NCI-H1694 (cell line): ENCODE results near the gene BOK.
A peak's percentile ranks its signal among the peaks of the same experiment; 100 is the strongest.

ENCODE experiments used
- DNase-seq: peaks from one replicate; lab custom pipeline; 2025; lab: John Stamatoyannopoulos, UW

The BOK gene

DNA sequence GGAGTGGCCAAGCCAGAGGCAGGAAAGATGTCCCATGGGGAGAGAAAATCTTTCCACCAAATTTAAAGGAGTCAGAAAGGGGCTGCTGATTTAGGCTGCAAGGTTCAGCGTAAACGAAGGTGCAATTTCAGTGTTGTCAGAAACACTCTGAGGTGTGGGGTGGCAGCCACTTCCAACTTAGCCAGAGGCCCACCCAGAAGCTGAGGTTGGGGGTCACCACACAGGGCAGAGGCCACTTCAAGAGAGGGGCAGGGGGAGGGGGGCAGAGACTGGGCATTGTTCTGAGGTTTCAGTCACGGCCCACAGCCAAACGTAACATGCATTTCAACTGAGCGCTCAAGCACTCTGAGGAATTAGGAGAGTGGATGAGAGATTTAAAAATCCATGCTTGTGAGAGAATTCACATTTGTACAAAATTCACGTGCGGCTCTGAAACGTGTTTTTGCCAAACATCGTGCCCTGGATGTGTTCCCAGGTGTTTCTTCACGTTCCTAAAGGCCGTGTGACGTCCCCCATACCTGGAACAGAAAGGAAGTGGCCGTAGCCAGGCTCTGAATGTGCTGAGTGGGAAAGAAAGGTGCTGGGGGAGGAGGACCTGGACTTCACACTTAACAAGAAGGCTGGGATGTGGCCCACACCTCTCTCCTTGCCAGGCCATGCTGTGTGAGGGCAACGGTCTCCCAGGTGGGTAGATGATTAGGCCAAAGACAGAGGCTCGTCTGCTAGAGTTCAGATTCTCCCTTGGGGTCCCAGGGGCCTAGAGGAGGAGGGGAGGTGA is 19.5 kb upstream of the BOK start:
- no peak for DNase-seq

DNA sequence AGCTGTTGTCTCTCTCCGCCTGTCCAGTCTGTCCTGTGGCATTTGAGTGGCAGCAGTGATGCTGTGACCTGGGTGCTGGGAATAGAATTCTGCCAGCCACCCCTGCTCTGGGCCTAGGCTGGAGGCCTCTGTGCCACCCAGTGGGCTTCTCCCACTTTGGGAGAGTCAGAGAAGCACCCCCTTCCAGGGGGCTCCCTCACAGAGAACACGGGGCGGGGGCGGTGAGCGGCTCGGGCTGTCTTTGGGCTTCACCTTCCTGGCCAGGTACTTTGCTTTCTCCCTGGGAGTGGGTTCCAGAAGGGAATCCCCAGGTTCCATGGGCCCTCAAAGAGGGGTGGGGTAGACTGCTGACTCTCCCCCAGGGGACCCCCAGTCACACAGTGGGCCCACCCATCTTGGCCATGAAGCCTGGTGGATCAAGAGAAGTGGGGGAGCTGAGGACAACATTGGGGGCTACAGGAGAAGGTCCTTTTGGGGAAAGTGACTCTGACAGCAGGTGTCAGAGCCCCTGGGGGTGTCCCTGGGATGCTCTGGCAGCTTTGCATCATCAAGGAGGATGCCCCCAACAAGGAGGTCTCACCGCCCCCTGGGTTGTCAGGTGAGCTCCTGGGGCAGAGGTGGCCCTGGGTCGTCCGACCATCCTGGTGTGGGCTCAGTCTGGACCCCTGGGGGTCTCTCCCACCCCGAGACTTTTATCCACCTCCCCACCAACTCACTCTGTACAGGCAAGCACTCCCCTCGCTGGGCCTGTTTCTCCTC is 18.8 kb upstream of the BOK start:
- no peak for DNase-seq

DNA sequence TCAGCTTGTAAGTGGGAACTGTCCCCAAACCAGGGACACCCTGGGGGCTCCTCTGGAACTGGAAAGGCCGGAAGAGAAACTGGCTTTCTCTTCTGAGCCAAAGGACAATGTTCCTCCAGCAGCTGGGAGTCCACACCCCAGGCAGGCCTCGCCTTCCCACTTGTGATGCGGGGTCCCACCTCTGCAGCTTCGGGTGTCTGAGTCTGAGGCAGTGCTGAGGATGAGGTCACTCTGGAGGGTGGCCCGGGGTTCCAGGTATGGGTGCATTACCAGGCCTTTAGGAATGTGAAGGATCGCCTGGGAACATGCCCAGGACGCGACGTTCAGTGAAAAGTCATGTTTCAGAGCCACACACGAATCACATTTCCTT is 18.2 kb upstream of the BOK start:
- DNase-seq, result no peak

- DNase-seq, result no peak
These were observed 17.6 kb upstream of the BOK start for GRCh38 chr2:241540771-241541561.

- DNase-seq, result no peak
These were observed 16.8 kb upstream of the BOK start for GRCh38 chr2:241541564-241542277.

- DNase-seq, result no peak
These were observed 16.3 kb upstream of the BOK start for GRCh38 chr2:241542278-241542605.

GRCh38 chr2:241545106-241545505 is 13.4 kb upstream of the BOK start:
- DNase-seq, result no peak

DNA sequence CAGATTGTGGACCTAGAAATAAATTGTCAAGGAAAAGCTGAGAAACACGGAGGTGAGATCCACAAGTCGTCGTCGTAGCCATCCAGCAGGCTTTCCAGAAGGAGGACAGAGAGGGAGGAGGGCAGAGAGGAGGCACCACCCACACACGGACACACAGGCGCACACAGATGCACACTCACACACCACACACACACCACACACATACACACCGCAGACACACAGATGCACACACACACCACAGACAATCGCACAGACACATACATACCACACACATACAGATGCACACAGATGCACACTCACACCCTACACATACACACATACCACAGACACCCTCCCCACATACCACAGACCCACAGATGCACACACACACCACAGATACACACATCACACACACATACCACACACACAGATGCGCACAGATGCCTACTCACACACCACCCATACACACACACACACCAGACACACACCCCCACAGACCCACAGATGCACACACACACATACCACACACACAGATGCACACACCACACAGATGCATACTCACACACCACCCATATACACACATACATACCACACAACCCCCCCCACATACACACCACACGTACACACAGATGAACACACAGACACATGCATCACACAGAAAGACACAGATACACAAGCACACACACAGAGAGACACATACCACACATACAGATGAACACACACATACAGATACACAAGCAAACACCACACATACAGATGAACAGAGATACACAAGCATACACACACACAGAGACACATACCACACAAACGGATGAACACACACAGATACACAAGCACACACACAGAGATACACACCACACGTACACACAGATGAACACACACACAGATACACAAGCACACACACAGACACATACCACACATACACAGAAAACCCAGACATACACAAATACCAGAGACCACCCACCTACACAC is 12.7 kb upstream of the BOK start:
- DNase-seq, result no peak

DNA sequence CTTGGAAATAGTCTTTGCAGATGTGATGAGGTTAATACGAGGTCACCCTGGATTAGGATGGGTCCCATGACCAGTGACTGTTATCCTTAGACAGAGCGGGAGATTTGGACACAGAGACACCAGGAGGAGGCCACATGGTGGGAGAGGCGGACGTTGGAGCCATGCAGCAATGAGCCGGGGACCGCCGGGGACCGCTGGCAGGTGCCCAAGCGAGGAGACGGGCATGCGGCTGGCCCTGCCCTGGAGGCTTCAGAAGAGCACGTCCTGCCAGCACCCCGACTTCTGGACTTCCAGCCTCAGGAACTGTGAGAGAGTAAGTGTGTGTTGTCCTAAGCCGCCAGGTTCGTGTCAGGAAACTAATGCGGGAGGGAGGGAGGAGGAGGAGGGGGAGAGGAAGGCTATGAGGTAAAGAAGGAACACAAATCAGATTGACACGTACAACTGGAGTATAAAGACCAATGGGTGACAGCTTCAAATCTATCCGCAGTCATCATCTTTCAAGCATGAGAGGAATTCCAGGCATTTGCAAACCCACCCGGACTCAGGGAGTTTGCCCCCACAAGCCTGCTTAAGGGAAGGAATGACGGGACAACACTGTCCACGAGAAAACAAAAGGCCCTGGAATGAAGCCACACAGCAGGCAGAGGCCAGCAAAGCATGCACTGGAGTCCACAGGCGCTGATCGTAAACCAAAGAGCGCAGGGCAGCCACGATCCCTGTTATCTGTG is 11.6 kb upstream of the BOK start:
- no peak for DNase-seq

- DNase-seq, result no peak
These were observed 10.6 kb upstream of the BOK start for GRCh38 chr2:241547781-241548450.

DNA sequence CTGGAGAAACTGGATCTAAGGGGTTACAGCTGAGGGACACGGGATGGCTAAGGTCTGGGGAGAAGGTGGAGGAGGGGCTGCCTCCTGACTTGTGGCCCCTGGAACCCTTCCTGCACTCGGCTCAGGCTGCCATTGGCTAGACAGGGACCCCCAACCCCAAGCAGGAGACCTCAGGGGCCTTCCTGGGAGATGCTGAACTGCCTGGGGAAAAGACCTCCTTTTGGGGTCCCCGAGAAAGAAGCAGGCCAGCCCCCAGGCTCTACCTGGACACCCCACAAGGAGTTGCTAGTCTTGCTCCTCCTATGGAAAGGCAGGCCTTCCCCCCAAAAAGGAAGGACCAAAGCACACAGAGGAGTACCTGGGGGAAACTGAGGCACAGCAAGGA is 10.1 kb upstream of the BOK start:
- no peak for DNase-seq

DNA sequence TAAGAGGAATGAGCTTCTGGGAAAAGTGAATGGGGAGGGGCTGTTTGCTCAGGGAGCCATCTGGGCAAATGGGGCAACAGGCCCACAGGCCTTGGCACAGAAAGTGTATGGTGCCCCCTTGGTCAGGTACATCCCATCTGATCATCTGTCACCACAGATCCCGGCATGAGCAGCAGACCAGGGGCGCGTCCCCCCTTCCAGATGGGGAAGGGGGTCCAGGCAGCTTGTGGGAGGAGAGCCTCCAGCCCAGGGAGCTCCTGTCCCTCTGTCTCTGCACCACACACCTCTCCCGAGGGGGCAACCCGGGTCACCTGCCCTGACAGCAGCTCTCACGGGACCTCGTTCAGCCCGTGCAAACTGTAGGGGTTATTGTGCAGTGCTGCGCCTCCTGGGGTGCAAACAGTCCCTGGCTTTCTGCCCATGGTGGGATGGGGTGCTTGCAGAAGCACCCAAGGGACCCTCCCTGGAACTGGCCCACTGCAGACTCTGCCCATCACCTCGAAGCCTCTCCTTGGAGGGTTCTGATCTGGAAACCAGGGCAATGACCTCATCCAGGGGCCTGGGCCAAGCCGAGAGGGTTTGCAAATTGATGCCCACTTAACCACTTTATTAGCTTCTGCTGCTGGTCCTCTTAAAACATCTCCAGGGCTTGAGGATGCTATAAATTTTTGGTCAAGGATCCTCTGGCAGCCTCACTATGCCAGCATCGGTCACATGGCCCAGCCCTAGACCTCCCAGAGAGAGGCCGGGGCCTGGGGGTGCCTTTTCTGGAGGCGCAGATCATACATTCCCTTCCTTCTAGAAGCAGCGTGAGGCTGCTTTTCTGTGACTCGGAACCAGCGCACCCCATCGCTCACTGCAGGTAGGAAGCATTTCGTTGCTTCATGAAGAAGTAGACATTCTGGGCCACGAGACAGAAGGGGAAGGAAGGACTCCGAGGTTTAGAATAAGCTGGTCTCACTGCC is 7.6 kb upstream of the BOK start:
- DNase-seq, result peak; percentile 11

DNA sequence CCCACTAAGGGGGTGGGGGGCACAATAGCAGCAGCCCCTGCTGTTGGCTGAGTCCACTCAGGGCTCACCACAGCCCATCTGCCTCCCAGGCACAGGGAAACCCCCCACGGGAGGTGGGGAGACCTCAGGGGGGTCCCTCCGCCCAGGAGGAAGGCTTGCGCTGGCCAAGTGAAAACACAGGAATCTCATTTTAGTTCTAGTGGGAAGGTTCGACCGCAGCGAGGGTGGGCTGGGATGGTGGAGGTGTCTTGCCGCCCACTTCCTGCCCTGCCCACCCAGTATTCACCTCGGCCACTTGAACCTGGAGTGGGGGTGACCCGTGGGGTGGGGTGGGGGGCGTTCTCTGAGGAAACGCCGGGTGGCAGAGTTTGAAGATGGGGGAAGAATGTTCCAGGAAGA is 6.9 kb upstream of the BOK start:
- no peak for DNase-seq

- DNase-seq, result no peak
These were observed 6.4 kb upstream of the BOK start for GRCh38 chr2:241551998-241552737.

DNA sequence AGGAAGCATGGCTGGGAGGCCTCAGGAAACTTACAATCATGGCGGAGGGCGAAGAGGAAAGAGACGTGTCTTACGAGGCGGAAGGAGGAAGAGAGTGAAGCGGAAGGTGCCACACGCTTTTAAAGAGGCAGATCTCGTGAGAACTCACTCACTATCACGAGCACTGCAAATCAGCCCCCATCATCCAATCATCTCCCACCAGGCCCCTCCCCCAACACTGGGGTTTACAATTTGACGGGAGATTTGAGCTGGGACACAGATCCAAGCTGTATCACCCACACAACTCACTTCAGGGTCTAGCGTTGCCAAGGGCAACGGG is 5.1 kb upstream of the BOK start:
- DNase-seq, result no peak

GRCh38 chr2:241553981-241554380 is 4.6 kb upstream of the BOK start:
- DNase-seq, result no peak

GRCh38 chr2:241554610-241555322 is 3.8 kb upstream of the BOK start:
- no peak for DNase-seq

- DNase-seq, result no peak
These were observed 2.8 kb upstream of the BOK start for GRCh38 chr2:241555711-241556110.
